HG02938 (cell line): ENCODE data around the gene SPDYE1.
"Not testable (repeated sequence)": the region's sequence is repeated elsewhere in the genome, so short reads cannot be mapped to it uniquely, and the experiment has no call there.

Experiments used
- ATAC-seq: cut with Tn5 transposase; IDR thresholded peaks from one replicate; pipeline ENCODE4 v1.9.1; 2021; ENCODE audit warnings: mild to moderate bottlenecking, moderate library complexity; ENCODE audit not compliant: unreplicated experiment

Gene SPDYE1, protein sequence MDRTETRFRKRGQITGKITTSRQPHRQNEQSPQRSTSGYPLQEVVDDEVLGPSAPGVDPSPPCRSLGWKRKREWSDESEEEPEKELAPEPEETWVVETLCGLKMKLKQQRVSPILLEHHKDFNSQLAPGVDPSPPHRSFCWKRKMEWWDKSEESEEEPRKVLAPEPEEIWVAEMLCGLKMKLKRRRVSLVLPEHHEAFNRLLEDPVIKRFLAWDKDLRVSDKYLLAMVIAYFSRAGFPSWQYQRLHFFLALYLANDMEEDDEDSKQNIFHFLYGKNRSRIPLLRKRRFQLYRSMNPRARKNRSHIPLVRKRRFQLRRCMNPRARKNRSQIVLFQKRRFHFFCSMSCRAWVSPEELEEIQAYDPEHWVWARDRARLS

GRCh38 chr7:43997532-43997931 is at the start of gene SPDYE1:
SPDYE1 (plus strand) TSS chr7:43997897; CDS start chr7:43999950, 2,053 bp downstream.
- ATAC-seq = not testable (repeated sequence)

- ATAC-seq = no peak
Observed at GRCh38 chr7:43952028-43952427, 45.7 kb upstream of the SPDYE1 start.

DNA sequence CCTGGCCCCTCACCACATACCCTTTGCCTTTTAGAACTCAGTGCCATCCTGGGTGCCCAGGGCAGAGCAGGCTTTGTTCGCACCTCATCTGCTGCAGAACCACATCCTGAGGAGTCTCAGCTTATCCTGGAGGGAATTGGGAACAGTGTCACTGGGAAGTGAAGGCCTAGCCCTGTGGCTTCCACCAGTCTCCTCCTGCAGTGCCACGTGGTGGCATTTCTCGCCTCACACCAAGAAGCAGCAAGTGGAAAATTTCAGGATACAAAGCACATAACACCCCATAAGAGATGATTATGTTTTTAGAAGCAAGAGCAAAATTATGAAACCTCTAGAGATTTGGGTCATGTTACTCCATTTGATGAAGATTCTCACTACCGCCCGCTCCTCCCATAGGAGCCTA is 44.6 kb upstream of the SPDYE1 start:
- no peak for ATAC-seq

DNA sequence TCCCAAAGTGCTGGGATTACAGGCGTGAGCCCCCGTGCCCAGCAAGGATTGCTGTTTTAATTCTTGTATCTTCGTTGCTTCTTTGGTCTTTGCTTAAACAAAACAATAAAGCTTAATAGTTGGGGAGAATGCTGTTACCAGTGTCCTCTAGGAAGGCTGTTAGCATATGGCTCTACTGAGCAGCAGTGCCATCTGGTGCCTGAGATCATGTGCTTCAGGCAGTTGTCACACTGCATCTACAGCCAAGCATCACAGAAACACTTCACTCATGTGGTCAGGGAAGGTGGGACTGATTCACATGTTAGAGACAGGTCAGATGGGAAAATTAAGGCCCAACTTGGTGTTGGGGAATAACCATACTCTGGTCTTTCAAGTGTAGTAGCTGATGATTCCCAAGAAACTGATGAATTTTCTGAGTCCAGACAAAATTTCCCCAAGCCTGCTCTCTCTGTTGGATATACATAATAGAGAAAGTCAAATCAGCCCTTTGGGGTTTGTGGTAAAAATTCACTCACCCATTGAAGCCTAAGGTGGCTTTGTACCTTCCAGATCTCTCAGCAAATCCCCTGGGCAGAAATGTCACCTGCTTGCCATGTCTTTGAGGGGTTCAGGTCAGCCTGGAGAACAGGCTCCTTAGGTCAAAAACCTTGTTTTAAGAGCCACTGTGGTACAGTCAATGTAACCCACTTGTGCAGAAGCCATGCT is 43.0 kb upstream of the SPDYE1 start:
- no peak for ATAC-seq

- ATAC-seq = no peak
Observed at GRCh38 chr7:43956027-43956426, 41.7 kb upstream of the SPDYE1 start.

DNA sequence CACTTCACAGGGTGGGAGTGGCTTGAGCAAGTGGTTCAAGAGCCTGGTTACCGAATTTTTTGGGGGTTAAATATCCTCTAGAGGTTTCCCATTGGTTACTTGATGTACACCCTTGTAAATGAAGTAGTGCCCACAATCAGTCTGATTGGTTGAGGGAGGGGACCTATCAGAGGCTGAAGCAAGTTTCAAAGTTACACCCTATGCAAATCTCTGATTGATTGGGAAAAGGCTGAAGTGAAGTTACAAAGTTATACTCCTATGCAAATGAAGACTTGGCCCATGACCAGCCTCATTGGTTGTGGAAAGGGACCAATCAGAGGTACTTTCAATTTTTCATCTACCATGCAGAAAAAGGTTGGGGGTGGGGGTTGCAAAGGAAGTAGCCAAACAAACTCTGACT is 36.8 kb upstream of the SPDYE1 start:
- ATAC-seq = no peak

GRCh38 chr7:43966392-43966791 is 31.3 kb upstream of the SPDYE1 start:
- ATAC-seq = not testable (repeated sequence)

GRCh38 chr7:43968172-43969040 is 29.3 kb upstream of the SPDYE1 start:
- ATAC-seq = not testable (repeated sequence)

DNA sequence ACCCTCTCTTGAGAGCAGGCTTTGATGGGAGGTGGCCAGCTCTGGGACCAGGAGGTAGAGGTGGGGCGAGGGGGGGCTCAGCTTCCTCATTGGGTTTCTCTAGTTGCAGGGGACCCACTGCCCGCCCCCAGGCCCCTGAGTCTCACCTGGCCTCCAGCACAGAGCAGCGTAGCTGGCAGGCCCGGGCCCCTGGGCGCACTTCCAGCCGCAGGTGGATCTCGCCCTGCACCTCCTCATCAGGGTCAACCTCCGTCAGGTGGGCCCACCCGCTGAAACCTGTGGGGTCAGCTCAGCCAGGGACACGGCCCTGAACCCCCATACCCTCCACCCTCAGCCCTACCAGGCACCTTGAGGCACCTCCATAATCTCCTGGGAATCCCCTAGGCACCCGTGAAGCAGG is 28.1 kb upstream of the SPDYE1 start:
- ATAC-seq = not testable (repeated sequence)

DNA sequence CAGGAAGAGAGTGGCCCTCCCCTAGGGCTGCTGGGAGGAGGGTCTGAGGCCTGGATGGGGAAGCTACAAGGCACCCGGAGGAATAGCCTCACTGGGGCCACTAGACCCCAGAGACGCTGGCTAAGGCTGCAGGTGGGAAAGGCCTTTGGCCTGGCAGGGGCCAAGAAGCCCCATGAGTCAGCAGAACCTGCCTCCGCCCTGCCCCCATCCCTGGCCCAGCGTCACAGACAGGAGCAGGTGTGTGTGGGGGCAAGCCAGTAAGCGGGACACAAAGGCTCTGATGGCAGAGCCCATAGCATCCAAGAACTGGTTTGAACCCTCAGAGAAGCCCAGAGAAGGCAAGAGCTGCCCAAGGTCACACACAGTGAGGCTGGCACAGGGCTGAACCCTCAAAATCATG is 27.0 kb upstream of the SPDYE1 start:
- not testable (repeated sequence) for ATAC-seq

DNA sequence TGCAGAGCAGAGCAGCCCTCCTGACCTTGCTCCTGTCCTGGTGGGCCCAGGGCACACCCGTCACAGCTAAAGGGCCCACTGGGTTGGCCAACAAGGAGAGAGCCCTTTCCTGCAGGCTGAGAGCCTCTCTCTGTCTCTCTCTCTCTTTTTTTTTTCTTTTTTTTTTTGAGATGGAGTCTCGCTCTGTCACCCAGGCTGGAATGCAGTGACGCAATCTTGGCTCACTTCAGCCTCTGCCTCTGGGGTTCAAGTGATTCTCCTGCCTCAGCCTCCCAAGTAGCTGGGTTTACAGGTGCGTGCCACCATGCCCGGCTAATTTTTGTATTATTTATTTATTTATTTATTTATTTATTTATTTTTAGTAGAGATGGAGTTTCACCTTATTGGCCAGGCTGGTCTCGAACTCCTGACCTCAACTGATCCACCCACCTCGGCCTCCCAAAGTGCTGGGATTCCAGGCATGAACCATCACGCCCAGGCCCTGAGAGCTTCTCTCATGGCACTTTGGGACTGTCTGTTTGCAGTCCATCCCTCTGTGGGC is 23.6 kb upstream of the SPDYE1 start:
- ATAC-seq = not testable (repeated sequence)

GRCh38 chr7:43974725-43975482 is 22.8 kb upstream of the SPDYE1 start:
- not testable (repeated sequence) for ATAC-seq

DNA sequence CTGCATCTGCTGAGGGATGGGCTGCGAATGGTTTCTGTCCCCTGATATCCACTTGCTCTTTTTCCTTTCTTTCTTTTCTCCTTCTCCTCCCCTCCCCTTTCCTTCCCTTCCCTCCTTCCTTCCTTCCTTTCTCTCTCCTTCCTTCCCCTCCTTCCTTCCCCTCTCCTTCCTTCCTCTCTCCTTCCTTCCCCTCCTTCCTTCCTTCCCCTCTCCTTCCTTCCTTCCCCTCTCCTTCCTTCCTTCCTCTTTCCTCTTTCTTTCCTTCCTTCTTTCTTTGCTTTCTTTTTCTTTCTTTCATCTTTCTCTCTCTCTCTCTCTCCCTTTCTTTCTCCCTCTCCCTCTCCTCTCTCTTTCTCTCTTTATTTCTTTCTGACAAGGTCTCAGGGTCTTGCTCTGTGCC is 20.2 kb upstream of the SPDYE1 start:
- no peak for ATAC-seq

GRCh38 chr7:43978102-43978501 is 19.6 kb upstream of the SPDYE1 start:
- ATAC-seq = not testable (repeated sequence)

DNA sequence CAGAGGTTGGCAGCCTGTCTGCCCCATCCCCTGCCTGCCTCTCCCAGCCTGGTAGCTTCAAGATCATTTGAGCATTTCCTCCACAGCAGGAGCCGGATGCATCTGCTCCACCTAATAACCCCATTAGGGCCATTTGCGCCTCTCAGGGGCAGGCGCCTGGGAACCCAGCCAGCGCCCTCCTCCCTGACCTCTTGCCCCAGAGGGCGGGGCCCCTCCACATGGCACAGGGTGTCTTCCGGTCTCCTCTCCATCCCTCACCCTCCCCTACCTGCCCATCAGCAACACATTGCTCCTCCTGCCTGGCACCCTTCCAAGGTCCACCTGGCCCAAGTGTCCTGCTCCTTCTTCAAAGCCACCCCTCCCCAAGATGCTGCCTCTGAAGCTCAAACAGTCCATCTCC is 14.8 kb upstream of the SPDYE1 start:
- not testable (repeated sequence) for ATAC-seq

DNA sequence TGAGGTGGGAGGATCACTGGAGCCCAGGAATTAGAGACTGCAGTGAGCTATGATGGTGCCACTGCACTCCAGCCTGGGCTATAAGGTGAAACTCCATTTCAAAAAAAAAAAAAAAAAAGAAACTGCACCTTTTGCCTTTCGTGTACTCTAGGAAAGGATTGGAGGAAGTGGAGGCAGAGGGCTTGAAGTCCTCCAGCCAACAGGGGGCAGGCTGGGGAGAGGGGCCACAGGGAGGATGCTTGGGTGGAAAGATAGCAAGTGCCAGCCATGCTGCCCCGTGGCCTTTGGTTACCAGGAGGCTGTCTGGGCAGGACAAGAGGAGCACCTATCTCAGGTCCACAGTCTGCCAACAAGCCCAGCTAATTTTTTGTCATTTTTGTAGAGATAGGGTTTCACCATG is 14.0 kb upstream of the SPDYE1 start:
- ATAC-seq = not testable (repeated sequence)

GRCh38 chr7:43985904-43986864 is 11.5 kb upstream of the SPDYE1 start:
- ATAC-seq = peak; percentile 71

DNA sequence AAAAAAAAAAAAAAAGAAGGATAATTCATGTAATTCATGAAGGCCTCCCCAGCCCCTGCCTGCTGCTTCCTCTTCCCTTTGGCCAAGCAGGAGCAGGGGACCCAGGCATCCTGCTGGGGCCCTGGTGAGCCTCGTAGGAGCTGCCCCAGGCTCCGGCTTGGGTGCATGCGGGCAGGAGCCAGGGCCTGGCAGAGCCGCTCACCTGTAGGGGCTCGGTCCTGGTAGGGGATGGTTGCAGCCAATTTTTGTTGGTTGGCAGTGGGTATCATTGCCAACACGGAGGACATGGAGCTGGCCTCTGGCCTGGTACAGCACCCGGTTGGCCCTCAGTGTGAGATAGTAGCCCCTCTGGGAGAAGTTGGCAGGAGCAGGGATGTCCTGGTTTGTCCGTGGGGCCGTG is 10.2 kb upstream of the SPDYE1 start:
- ATAC-seq = not testable (repeated sequence)

DNA sequence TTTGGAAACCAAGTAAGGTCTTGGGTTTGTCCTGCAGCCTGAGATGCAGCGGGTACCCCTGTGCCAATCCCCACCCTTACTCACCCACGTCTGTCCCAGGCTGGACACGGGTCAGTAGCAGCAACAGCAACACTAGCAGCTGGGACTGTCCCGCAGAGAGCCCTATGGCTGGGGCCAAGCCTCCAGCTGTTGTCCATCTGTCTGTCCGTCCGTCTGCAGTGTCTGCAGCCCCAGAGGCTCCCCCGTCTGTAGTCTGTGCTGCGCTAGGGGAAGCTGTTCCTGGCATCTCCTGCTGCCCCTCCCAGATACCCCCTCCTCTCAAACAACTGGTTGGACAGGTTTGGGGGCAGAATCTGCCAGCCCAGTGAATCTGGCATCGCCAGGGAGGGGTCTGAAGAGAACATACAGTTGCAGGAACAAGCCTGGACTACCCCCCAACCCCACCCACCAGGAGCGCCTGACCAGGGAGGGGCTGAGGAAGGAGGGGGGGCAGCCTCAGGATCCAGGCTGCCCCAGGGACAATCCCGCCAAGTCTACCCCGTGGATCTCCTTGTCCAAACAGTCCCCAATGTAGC is 7.6 kb upstream of the SPDYE1 start:
- ATAC-seq = not testable (repeated sequence)
